Sciatic nerve (tissue), 2 donors: ENCODE data around the gene GCAT. TPM values are rescaled to one million over a fixed set of nuclear protein-coding genes. Genes with fewer than 3 reads are reported as not detected.

Experiments
- ATAC-seq: fragments of 200-7000 bp; cut with Tn5 transposase; one replicate; pipeline ENCODE4 v1.9.1; 2020; ENCODE audit warnings: mild to moderate bottlenecking, moderate library complexity
- DNase-seq: peaks from one replicate; pipeline ENCODE4 v3.0.0-alpha.2; 2020; ENCODE audit warnings: low spot score
- intact Hi-C: fragments of 100-400 bp; cut with DNase I; formaldehyde crosslinking; loops from one replicate; pipeline ENCODE4 v1.14.2; 2022
- total RNA-seq: library from RNA; stranded (reverse); fragmentation: NEBNext Ultra II Directional; extraction: Animal tissue kit (Norgen Biotek cat#: 25700); gene quantifications from one replicate; pipeline ENCODE4 v1.2.1, GENCODE V29; 2021
- donor health status: DM: no; HTN: no; CAD: no.
- donor health status: DM: no; HTN: no; CAD: no.

Gene GCAT
- total RNA-seq, 1 donor from 2014 or later, result 7.6 TPM

- intact Hi-C loops, result no loop called here
- DNase-seq (peak; percentile 72), ATAC-seq (peak; percentile 73)
Observed at GRCh38 chr22:37827056-37827455, 19.3 kb downstream of the GCAT start.

GRCh38 chr22:37830093-37830842 lies 22.5 kb downstream of the GCAT start:
- DNase-seq (no peak), ATAC-seq (no peak)
- intact Hi-C loops, result no loop called here

- intact Hi-C loops, result no loop called here
- no peak for ATAC-seq
Observed at GRCh38 chr22:37831472-37831871, 23.7 kb downstream of the GCAT start.

GRCh38 chr22:37832022-37832857 lies 24.5 kb downstream of the GCAT start:
- DNase-seq (no peak), ATAC-seq (no peak)
- intact Hi-C loops, result no loop called here

More at GRCh38 chr22:37831472-37831871, 23.7 kb downstream of the GCAT start:
- no peak for DNase-seq

- ATAC-seq, result no peak
Observed at GRCh38 chr22:37842015-37842793, 34.5 kb downstream of the GCAT start.

GRCh38 chr22:37843741-37844089 lies 36.0 kb downstream of the GCAT start:
- DNase-seq, result no peak
- intact Hi-C loops, result no loop called here
- no peak for ATAC-seq

More at GRCh38 chr22:37842015-37842793, 34.5 kb downstream of the GCAT start:
- intact Hi-C loops, result no loop called here
- DNase-seq, result no peak

GRCh38 chr22:37844904-37845329 lies 37.2 kb downstream of the GCAT start:
- ATAC-seq (no peak), DNase-seq (no peak)
- intact Hi-C loops, result no loop called here

- no peak for ATAC-seq
- intact Hi-C loops, result no loop called here
- no peak for DNase-seq
Observed at GRCh38 chr22:37846433-37846832, 38.7 kb downstream of the GCAT start.

GRCh38 chr22:37848587-37849088 lies 40.9 kb downstream of the GCAT start:
- no peak for ATAC-seq
- intact Hi-C loops, result no loop called here
- DNase-seq, result no peak

GRCh38 chr22:37849089-37849751 lies 41.5 kb downstream of the GCAT start, which contains the start of gene EIF3L:
EIF3L (plus strand) TSS chr22:37849419; CDS start chr22:37849450, 31 bp downstream.
- intact Hi-C loops, result no loop called here
- ATAC-seq, result peak; percentile 94

GRCh38 chr22:37850801-37851200 lies 43.1 kb downstream of the GCAT start:
- no peak for ATAC-seq

More at GRCh38 chr22:37849089-37849751, 41.5 kb downstream of the GCAT start, which contains the start of gene EIF3L:
- peak; percentile 93 for DNase-seq

GRCh38 chr22:37852418-37852817 lies 44.7 kb downstream of the GCAT start:
- DNase-seq, result no peak
- intact Hi-C loops, result no loop called here
- ATAC-seq, result no peak

More at GRCh38 chr22:37850801-37851200, 43.1 kb downstream of the GCAT start:
- no peak for DNase-seq
- intact Hi-C loops, result no loop called here

- ATAC-seq (no peak), DNase-seq (no peak)
- intact Hi-C loops, result no loop called here
Observed at GRCh38 chr22:37854946-37855345, 47.2 kb downstream of the GCAT start.

GRCh38 chr22:37855462-37855861 lies 47.7 kb downstream of the GCAT start:
- no peak for ATAC-seq
- no peak for DNase-seq
- intact Hi-C loops, result no loop called here

GRCh38 chr22:37860796-37861421 lies 53.2 kb downstream of the GCAT start:
- ATAC-seq (no peak), DNase-seq (no peak)
- intact Hi-C loops, result no loop called here

GRCh38 chr22:37862570-37863325 lies 55.0 kb downstream of the GCAT start:
- DNase-seq, result no peak
- no peak for ATAC-seq
- intact Hi-C loops, result no loop called here

- no peak for DNase-seq
- intact Hi-C loops, result no loop called here
- no peak for ATAC-seq
Observed at GRCh38 chr22:37865510-37865909, 57.8 kb downstream of the GCAT start.
